Astrocyte (in vitro differentiated cells and primary cell): ENCODE data around the gene FAM50B.

Experiments
- CTCF ChIP-seq: IDR thresholded peaks from 2 replicates; pipeline ENCODE4 v1.5.1; 2011; ENCODE audit warnings: low read depth, mild to moderate bottlenecking, inconsistent platforms, low read length, moderate library complexity; ENCODE audit not compliant: insufficient read depth
- EZH2 ChIP-seq: IDR thresholded peaks from 2 replicates; pipeline ENCODE4 v1.6.1; 2012; ENCODE audit warnings: mild to moderate bottlenecking, low read length, inconsistent platforms; ENCODE audit not compliant: insufficient read depth

GRCh38 chr6:3812596-3812995 is 36.6 kb upstream of the FAM50B start:
- TF ChIP-seq CTCF, result no peak
- no peak for TF ChIP-seq EZH2
